Measurements from ENCODE around the gene BIN1. TPM values are rescaled to one million over a fixed set of nuclear protein-coding genes. Genes with fewer than 3 reads are reported as not detected.

Gene BIN1
- total RNA-seq, 2 donors from 2014 or later = 24.9 to 30.1 TPM

DNA sequence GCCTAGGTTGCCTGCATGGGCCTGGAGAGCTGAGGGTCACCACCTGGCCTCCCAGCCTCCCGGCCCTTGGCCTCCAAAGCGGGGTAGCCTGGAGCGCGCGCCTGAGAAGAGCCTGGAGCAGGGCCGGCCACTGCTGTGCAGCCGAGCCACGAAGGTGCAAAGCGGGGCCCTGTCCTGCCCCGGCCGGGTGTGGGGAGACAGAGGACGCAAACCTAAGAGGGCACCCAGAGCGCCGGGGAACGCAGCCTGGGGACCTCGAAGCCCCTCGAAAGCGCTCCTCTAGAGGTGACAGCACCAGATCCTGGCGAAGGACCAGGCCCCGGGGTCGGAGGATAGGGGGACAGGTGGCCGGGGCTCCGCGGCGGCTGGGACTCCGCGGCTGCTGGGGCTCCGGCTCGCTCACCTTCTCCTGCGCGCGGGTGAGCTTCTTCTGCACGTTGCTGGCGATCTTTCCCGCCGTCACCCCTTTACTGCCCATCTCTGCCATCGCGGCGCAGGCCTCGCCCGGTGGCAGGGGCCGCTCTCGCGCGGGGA lies 430 bp downstream of the BIN1 start:
- H3K4me1 ChIP-seq (ENCODE audit: control insufficient read depth in 1 of 2, low read depth in 2 of 2) = peaks cover 0 to 28% of the 10 kb centered on the region in 2 donors
- ATAC-seq (ENCODE audit: insufficient number of reproducible peaks, low FRiP score, low read depth) (no peak), DNase-seq (ENCODE audit: low spot score) (no peak)
- no peaks in the 10 kb centered on the region for H3K27me3 ChIP-seq (replicated peaks; ENCODE audit: insufficient read depth)
- H3K9me3 ChIP-seq = no peaks in the 10 kb centered on the region
- TF ChIP-seq, protein P1, sequence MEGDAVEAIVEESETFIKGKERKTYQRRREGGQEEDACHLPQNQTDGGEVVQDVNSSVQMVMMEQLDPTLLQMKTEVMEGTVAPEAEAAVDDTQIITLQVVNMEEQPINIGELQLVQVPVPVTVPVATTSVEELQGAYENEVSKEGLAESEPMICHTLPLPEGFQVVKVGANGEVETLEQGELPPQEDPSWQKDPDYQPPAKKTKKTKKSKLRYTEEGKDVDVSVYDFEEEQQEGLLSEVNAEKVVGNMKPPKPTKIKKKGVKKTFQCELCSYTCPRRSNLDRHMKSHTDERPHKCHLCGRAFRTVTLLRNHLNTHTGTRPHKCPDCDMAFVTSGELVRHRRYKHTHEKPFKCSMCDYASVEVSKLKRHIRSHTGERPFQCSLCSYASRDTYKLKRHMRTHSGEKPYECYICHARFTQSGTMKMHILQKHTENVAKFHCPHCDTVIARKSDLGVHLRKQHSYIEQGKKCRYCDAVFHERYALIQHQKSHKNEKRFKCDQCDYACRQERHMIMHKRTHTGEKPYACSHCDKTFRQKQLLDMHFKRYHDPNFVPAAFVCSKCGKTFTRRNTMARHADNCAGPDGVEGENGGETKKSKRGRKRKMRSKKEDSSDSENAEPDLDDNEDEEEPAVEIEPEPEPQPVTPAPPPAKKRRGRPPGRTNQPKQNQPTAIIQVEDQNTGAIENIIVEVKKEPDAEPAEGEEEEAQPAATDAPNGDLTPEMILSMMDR (IDR thresholded peaks at IDR 0.05) = no peak
- H3K4me3 ChIP-seq = peak overlapping the region; percentile 95
- H3K27ac ChIP-seq = peak overlapping the region; percentile 18 to 54
- H3K36me3 ChIP-seq = no peaks in the 10 kb centered on the region

DNA sequence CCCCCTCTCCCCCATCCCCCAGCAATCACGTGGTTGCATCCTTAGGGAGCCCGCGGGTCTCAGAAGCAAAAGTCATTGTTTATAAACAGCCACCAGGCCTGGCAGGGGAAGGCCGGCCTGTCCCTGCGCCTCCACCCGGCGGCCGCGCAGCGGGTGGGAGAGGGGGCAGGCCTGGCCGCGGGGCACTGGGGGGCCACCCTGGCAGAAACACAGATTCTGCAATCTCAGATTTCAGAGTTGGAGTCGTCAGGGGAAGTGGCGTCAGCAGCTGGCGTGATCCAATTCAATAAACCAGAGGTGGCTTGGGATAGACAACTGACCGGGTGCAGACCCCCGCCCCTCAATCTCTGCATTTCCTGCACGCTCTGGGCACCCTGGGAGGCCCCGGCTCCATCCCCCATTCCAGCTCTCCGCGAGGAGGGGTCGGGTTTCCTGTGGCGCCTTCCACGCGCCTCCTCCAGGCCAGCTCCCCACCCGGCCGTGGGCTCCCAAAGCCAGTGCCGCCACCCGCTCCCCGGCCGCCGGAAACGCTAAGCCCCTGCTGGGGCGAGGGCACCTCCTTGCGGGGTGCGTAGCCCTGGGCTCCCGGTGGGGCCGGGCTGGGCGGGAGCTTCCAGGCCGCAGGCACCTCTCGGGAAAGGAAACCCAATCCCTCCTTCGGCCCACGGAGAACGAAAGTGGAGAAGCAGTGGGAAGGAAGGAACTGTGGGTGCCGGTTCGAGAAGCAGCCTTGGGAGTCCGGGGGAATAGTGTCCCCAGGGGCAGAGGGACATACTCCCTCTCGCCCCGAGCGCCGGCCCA lies 1.1 kb downstream of the BIN1 start:
- peaks cover 0 to 28% of the 10 kb centered on the region in 2 donors for H3K4me1 ChIP-seq (ENCODE audit: control insufficient read depth in 1 of 2, low read depth in 2 of 2)
- DNase-seq (ENCODE audit: low spot score) (no peak), ATAC-seq (ENCODE audit: insufficient number of reproducible peaks, low FRiP score, low read depth) (no peak)
- TF ChIP-seq, protein P1 (IDR thresholded peaks at IDR 0.05) = no peak
- H3K4me3 ChIP-seq = peak overlapping the region; percentile 95
- H3K36me3 ChIP-seq = no peaks in the 10 kb centered on the region
- H3K27ac ChIP-seq = peak overlapping the region; percentile 18 to 54
- no peaks in the 10 kb centered on the region for H3K27me3 ChIP-seq (replicated peaks; ENCODE audit: insufficient read depth)
- no peaks in the 10 kb centered on the region for H3K9me3 ChIP-seq

DNA sequence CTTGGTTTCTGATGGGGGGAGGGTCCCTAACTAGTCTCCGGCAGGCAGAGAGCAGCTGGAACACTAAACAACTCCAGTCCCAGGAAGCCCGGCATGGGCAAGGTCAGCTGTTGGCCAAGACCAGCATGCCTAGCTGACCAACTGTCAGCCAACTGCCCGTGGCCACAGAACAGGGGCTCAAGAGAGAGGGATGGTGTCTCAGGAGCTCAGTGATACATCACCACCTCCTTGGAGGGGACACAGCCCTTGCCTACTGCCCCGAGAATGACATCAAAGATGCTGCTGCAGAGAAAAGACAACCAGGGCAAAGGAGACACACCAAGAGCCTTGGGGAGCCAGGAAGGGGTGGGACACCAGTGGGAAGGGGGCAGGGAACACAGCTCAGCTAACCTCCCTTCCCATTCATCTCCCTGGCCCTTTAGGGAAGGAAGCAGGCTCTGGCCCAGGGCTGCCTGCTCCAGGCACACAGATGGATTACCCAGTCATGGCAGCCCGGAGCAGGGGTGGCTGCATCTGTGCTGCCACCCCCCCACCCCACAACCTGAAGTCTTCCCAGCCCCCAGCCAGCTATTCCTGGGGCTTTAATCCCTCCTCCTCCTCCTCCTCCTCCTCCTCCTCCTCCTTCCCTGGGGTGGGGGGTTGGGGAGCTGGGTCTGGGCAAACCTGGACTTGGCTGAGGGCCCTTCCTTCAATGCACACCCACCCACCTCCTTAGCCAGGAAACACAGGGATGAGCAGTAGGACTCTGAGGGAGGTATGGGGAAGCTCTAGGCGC lies 1.9 kb downstream of the BIN1 start:
- Histone ChIP-seq H3K4me3 (peak overlapping the region; percentile 95), H3K4me1 (ENCODE audit: control insufficient read depth in 1 of 2, low read depth in 2 of 2) (peaks cover 0 to 28% of the 10 kb centered on the region in 2 donors), H3K27ac (no peak overlapping the region), H3K27me3 (replicated peaks; ENCODE audit: insufficient read depth) (no peaks in the 10 kb centered on the region), H3K36me3 (no peaks in the 10 kb centered on the region), H3K9me3 (no peaks in the 10 kb centered on the region)
- DNase-seq (ENCODE audit: low spot score) = no peak
- ATAC-seq (ENCODE audit: insufficient number of reproducible peaks, low FRiP score, low read depth) = no peak
- TF ChIP-seq, protein P1 (IDR thresholded peaks at IDR 0.05) = no peak

DNA sequence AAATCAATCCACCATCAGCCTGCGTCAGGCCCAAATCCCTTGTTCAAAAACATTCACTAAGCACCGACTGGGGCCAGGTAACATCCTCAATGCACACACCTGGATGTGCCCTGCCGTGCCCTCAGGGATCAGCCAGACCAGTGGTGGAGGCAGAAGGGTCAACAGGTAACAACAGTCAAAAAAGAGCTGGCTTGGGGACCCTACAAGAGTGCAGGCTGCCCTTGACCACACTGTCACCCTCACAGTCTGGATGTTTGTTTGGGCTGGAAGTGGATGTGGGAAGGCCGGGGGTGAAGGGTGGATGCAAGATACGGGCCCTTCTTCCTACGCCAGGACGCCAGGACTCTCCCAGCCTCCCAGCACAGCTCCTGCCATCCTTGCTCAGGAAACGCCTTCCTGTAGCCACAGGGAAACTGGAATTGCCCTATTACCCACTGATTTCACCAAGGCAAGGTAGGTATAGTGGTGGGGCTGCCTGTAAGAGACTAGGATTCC lies 2.7 kb downstream of the BIN1 start:
- TF ChIP-seq, protein P1 (IDR thresholded peaks at IDR 0.05) = no peak
- H3K36me3 ChIP-seq = no peaks in the 10 kb centered on the region
- H3K9me3 ChIP-seq = no peaks in the 10 kb centered on the region
- no peak overlapping the region for H3K4me3 ChIP-seq
- no peak overlapping the region for H3K27ac ChIP-seq
- H3K4me1 ChIP-seq (ENCODE audit: control insufficient read depth in 1 of 2, low read depth in 2 of 2) = peaks cover 0 to 28% of the 10 kb centered on the region in 2 donors
- H3K27me3 ChIP-seq (replicated peaks; ENCODE audit: insufficient read depth) = no peaks in the 10 kb centered on the region
- DNase-seq (ENCODE audit: low spot score) (no peak), ATAC-seq (ENCODE audit: insufficient number of reproducible peaks, low FRiP score, low read depth) (no peak)
